BE2C (cell line): ENCODE results near the gene SNX4.

Experiments
- DNase-seq: peaks from one replicate; pipeline ENCODE4 v3.0.0-alpha.2; 2020
- H3K27me3 ChIP-seq: fragments of 250-450 bp; sonication (Bioruptor Pico); 2 replicates; pipeline ENCODE4 v1.5.1; 2020; ENCODE audit warnings: mild to moderate bottlenecking
- H3K36me3 ChIP-seq: fragments of 250-450 bp; sonication (Bioruptor Pico); 2 replicates; pipeline ENCODE4 v1.5.1; 2020; ENCODE audit warnings: mild to moderate bottlenecking
- H3K4me1 ChIP-seq: fragments of 250-450 bp; sonication (Bioruptor Pico); 2 replicates; pipeline ENCODE4 v1.5.1; 2020
- H3K4me3 ChIP-seq: 2 replicates; pipeline ENCODE4 v1.5.1; 2011; ENCODE audit warnings: low read depth, low read length
- H3K9me3 ChIP-seq: fragments of 250-450 bp; sonication (Bioruptor Pico); 2 replicates; pipeline ENCODE4 v1.5.1; 2020
- TF ChIP-seq, protein P1 (sequence below): IDR thresholded peaks from 2 replicates; pipeline ENCODE4 v1.5.1; 2012; ENCODE audit warnings: mild to moderate bottlenecking, low read depth, low read length

SNX4 gene

DNA sequence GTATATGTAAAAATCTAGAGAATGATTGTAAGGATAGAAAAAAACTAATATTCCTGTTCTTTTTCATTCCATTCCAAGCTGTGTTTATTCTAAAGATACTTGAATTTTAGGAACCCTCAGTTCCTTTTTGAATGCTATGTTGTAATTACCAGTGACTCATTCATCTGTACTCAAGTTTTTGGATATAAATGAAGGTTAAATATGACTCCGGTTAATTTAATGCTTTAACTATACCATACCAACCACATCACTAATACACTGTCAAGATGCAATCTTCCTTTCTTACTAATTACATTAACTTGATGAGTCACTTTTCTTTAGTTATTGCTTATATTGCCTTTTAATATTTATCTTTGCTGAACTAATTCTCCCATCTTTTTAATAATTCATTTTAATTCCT is 76.1 kb downstream of the SNX4 start:
- peaks cover 27% of the 10 kb centered on the region for H3K36me3 ChIP-seq
- no peaks in the 10 kb centered on the region; the same call in 1 of the 2 replicates for H3K9me3 ChIP-seq
- no peak for DNase-seq
- no peak overlapping the region for H3K4me3 ChIP-seq
- TF ChIP-seq, protein P1, sequence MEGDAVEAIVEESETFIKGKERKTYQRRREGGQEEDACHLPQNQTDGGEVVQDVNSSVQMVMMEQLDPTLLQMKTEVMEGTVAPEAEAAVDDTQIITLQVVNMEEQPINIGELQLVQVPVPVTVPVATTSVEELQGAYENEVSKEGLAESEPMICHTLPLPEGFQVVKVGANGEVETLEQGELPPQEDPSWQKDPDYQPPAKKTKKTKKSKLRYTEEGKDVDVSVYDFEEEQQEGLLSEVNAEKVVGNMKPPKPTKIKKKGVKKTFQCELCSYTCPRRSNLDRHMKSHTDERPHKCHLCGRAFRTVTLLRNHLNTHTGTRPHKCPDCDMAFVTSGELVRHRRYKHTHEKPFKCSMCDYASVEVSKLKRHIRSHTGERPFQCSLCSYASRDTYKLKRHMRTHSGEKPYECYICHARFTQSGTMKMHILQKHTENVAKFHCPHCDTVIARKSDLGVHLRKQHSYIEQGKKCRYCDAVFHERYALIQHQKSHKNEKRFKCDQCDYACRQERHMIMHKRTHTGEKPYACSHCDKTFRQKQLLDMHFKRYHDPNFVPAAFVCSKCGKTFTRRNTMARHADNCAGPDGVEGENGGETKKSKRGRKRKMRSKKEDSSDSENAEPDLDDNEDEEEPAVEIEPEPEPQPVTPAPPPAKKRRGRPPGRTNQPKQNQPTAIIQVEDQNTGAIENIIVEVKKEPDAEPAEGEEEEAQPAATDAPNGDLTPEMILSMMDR, result no peak
- peaks cover 5% of the 10 kb centered on the region; the same call in 1 of the 2 replicates for H3K4me1 ChIP-seq
- H3K27me3 ChIP-seq, result no peaks in the 10 kb centered on the region

DNA sequence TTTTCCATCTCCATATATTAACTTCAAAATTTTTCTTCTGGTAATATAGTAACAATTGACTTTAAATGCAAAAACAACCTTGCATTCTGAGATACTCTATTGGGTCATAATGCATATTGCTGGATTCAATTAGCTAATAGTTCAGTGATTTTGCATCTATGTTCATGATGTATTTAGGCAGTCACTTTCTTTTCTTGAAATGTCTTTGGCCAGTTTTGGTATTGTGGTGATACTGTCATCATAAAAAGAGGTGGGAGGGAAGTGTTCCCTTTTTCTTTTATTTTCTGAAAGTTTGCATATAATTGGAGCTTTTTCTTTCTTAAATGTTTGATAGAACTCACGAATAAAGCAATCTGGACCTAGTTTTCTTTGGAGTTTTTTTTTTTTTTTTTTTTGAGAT is 77.5 kb downstream of the SNX4 start:
- Histone ChIP-seq H3K36me3 (peaks cover 27% of the 10 kb centered on the region), H3K4me1 (peaks cover 10% of the 10 kb centered on the region; the same call in 1 of the 2 replicates), H3K9me3 (no peaks in the 10 kb centered on the region; the same call in 1 of the 2 replicates), H3K27me3 (no peaks in the 10 kb centered on the region), H3K4me3 (no peak overlapping the region)
- TF ChIP-seq, protein P1, result no peak
- DNase-seq, result no peak

DNA sequence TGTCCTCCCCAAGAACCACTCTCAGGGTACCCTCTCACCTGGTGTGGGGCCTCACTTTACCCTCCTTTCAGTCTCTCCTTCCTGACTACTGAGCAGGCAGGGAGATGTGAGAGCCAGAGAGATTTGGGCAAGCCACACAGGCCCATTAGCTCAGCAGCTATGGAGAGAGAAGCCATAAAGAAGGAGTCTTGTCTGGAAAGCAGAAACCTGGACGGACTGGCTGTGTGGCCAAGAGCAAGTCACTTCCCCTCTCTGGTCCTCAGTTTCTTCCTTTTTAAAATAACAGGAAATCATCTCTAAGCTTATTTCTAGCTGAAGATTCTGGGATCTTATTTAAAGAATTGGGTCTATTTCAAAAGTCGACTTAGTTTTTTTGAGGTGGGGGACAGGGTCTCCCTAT is 79.0 kb downstream of the SNX4 start:
- H3K9me3 ChIP-seq, result no peaks in the 10 kb centered on the region; the same call in 1 of the 2 replicates
- peaks cover 12% of the 10 kb centered on the region; the same call in 1 of the 2 replicates for H3K36me3 ChIP-seq
- H3K4me1 ChIP-seq, result peaks cover 11% of the 10 kb centered on the region; the same call in 1 of the 2 replicates
- no peak overlapping the region for H3K4me3 ChIP-seq
- H3K27me3 ChIP-seq, result no peaks in the 10 kb centered on the region
- DNase-seq, result no peak
- TF ChIP-seq, protein P1, result no peak

DNA sequence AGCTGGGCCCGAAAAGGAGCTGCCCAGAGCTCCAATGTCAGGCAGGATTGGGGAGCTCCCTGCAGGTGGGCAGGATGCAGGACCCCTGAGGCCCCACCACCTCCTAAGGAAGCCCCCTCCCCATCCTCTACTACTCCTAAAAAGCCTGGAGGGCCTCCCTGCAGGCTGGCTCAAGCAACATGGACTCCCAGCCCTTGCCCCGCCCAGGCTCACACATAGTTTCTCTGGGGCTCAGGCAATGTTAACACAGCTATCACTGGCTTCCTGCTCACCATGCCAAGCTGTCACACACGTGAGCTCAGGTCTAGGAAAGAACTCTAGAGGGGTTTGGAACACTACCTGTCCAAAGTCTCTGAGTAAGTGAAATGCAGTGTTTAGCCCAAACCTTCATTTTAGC is 79.4 kb downstream of the SNX4 start:
- Histone ChIP-seq H3K4me3 (no peak overlapping the region), H3K9me3 (no peaks in the 10 kb centered on the region; the same call in 1 of the 2 replicates), H3K4me1 (peaks cover 11% of the 10 kb centered on the region; the same call in 1 of the 2 replicates), H3K36me3 (peaks cover 11% of the 10 kb centered on the region; the same call in 1 of the 2 replicates), H3K27me3 (no peaks in the 10 kb centered on the region)
- TF ChIP-seq, protein P1, result no peak
- DNase-seq, result no peak

DNA sequence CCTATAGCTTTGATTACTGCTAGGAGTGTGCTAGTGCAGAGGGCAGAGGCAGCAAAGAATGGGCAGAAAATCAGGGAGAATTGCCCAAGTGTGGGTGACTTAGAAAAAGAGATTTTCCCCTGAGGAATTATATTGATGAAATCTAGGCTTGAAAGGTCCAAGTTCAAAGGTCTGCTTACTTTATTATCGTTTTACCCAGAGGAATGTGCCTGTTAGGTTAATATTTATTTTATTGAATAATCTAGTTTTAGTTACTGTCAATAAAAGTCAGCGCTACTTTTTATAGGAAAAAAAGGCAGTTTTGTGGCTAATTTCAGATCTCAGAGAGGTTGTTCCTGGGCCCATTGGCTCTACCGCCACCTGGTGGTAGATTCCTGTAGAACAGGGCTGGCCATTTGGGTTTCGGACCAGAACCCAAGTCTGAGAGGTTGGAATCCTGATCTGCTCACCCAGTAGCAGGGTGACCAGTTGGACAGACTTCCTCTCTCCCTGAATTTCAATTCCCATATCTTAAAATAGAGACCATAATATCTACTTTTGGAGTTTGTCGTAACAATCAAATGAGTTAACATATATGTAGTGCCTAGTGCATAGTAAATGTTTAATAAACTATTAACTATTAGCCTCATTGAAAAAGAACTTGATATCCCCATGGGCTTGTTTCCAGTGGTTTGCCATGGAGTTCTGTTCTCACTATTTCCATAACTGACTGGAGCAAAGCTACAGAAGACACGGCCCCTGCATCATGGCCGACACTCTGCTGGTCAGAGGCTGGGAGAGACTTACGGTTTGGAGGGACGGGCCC is 82.2 kb downstream of the SNX4 start:
- peaks cover 26% of the 10 kb centered on the region for H3K4me1 ChIP-seq
- no peaks in the 10 kb centered on the region for H3K36me3 ChIP-seq
- H3K27me3 ChIP-seq, result no peaks in the 10 kb centered on the region
- DNase-seq, result peak; percentile 59
- H3K4me3 ChIP-seq, result no peak overlapping the region
- no peaks in the 10 kb centered on the region for H3K9me3 ChIP-seq
- TF ChIP-seq, protein P1, result peak; percentile 100

DNA sequence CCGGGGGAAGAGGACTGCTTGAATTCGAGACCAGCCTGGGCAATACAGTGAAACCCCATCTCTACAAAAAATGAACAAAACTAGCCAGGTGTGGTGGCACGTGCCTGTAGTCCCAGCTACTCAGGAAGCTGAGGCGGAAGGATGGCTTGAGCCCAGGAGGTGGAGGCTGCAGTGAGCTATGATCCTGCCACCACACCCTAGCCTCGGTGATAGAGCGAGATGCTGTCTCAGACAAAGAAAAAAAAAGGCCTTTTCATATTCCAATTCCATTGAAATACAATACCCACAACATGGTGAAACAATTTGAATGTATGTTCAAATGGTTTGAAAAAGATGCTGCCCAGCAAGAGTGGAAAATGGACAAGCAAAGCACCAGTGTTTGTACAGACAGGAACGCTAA is 83.1 kb downstream of the SNX4 start:
- Histone ChIP-seq H3K9me3 (no peaks in the 10 kb centered on the region), H3K4me1 (peaks cover 32% of the 10 kb centered on the region), H3K27me3 (no peaks in the 10 kb centered on the region), H3K4me3 (no peak overlapping the region), H3K36me3 (no peaks in the 10 kb centered on the region)
- TF ChIP-seq, protein P1, result no peak
- no peak for DNase-seq
